HCT116 (cell line): ENCODE data around the gene CFAP126. TPM values are rescaled to one million over a fixed set of nuclear protein-coding genes. Genes with fewer than 3 reads are reported as not detected.
"Not testable (repeated sequence)": the region's sequence is repeated elsewhere in the genome, so short reads cannot be mapped to it uniquely, and the experiment has no call there.

Source experiments
- ATAC-seq: fragments of 200-7000 bp; cut with Tn5 transposase; 2 replicates; pipeline ENCODE4 v1.9.1; 2020; ENCODE audit warnings: mild to moderate bottlenecking, moderate library complexity
- BruUV-seq: library from RNA; stranded (reverse); fragments of 400-500 nt; replicated peaks from 2 replicates; lab custom pipeline; 2021; lab: Mats Ljungman, UMichigan
- CTCF ChIA-PET: fragments of 300-600 bp; sonication (Branson Sonifier 250); formaldehyde crosslinking; loops from one replicate; lab custom pipeline; 2021; ENCODE audit warnings: antibody characterized with exemption; lab: Charles Lee
- POLR2A ChIA-PET: fragments of 300-600, 350-600 bp; sonication (Branson Sonifier 250); formaldehyde crosslinking; loops from one replicate; lab custom pipeline; 2021; ENCODE audit warnings: antibody characterized with exemption; lab: Charles Lee
- RAD21 ChIA-PET, 2 experiments: fragments of 300-600 bp; sonication (Branson Sonifier 250); formaldehyde crosslinking; loops; one replicate each; lab custom pipeline; 2023; ENCODE audit warnings: low total read pairs in 2 of 2; ENCODE audit not compliant: uncharacterized antibody in 2 of 2, unreplicated experiment in 2 of 2, low non-redundant PET in 1 of 2; lab: Charles Lee
- DNase-seq: peaks from one replicate; pipeline ENCODE4 v3.0.0-alpha.2; 2010; ENCODE audit warnings: low read depth, low spot score
- H2AFZ ChIP-seq: fragments of 200-600 bp; shearing (Covaris generic), sonication (generic); 2 replicates; pipeline ENCODE4 v1.6.1; 2017; ENCODE audit warnings: low read depth, mixed run types, mixed read lengths, antibody characterized with exemption, low read length; ENCODE audit not compliant: poor library complexity, severe bottlenecking
- H3K27ac ChIP-seq: 2 replicates; pipeline ENCODE4 v1.5.1; 2012; ENCODE audit warnings: low read depth, low read length
- H3K27me3 ChIP-seq: fragments of 200-600 bp; sonication (generic); 2 replicates; pipeline ENCODE4 v1.6.1; 2016; ENCODE audit warnings: mixed run types, low read length, mixed read lengths; ENCODE audit not compliant: insufficient read depth
- H3K36me3 ChIP-seq, 2 experiments: fragments of 200-500 bp in 1 of 2; fragments of 200-600 bp in 1 of 2; sonication (Bioruptor generic) in 1 of 2; sonication (generic) in 1 of 2; 2 replicates each; pipeline versions ENCODE4 v1.5.1 to v1.6.1; 2014 to 2016; ENCODE audit warnings: low read length in 2 of 2, inconsistent platforms in 1 of 2, mixed read lengths in 1 of 2, mixed run types in 1 of 2; ENCODE audit not compliant: insufficient read depth in 2 of 2, control insufficient read depth in 1 of 2
- H3K4me1 ChIP-seq, 2 experiments: fragments of 200-600 bp in 1 of 2; sonication (generic) in 1 of 2; 2 replicates each; pipeline versions ENCODE4 v1.5.1 to v1.6.1; 2012 to 2017; ENCODE audit warnings: low read length in 2 of 2, inconsistent platforms in 1 of 2, mild to moderate bottlenecking in 1 of 2, mixed read lengths in 1 of 2, mixed run types in 1 of 2, moderate library complexity in 1 of 2; ENCODE audit not compliant: insufficient read depth in 2 of 2, control insufficient read depth in 1 of 2
- H3K4me2 ChIP-seq: fragments of 200-600 bp; sonication (generic); 2 replicates; pipeline ENCODE4 v1.6.1; 2017; ENCODE audit warnings: mixed run types, low read length, mixed read lengths
- H3K4me3 ChIP-seq, 2 experiments: fragments of 200-600 bp in 1 of 2; sonication (generic) in 1 of 2; replicated peaks in 1 of 2; 2 replicates each; pipeline ENCODE4 v1.5.1; 2011 to 2016; ENCODE audit warnings: low read length in 2 of 2, control low read depth in 1 of 2, low read depth in 1 of 2, mild to moderate bottlenecking in 1 of 2, mixed read lengths in 1 of 2, mixed run types in 1 of 2
- H3K79me2 ChIP-seq: fragments of 200-600 bp; sonication (generic); 2 replicates; pipeline ENCODE4 v1.6.1; 2017; ENCODE audit warnings: mild to moderate bottlenecking, mixed run types, low read length, moderate library complexity, mixed read lengths; ENCODE audit not compliant: insufficient read depth
- H3K9ac ChIP-seq: fragments of 200-600 bp; sonication (generic); 2 replicates; pipeline ENCODE4 v1.6.1; 2016; ENCODE audit warnings: low read length, mixed read lengths
- H3K9me2 ChIP-seq: fragments of 200-600 bp; sonication (generic), shearing (Covaris generic); 2 replicates; pipeline ENCODE4 v1.6.1; 2017; ENCODE audit warnings: mixed run types, mild to moderate bottlenecking, moderate library complexity; ENCODE audit not compliant: insufficient read depth
- H3K9me3 ChIP-seq, 2 experiments: fragments of 200-500 bp in 1 of 2; fragments of 200-600 bp in 1 of 2; sonication (Bioruptor generic) in 1 of 2; sonication (generic) in 1 of 2; 2 replicates each; pipeline ENCODE4 v1.6.1; 2014 to 2017; ENCODE audit warnings: low read length in 2 of 2, mixed read lengths in 2 of 2, inconsistent platforms in 1 of 2, low read depth in 1 of 2, mild to moderate bottlenecking in 1 of 2, mixed run types in 1 of 2, moderate library complexity in 1 of 2; ENCODE audit not compliant: control insufficient read depth in 1 of 2, insufficient read depth in 1 of 2
- H4K20me1 ChIP-seq: fragments of 200-600 bp; sonication (generic), shearing (Covaris generic); 2 replicates; pipeline ENCODE4 v1.6.1; 2017; ENCODE audit warnings: mixed run types, mild to moderate bottlenecking, moderate library complexity; ENCODE audit not compliant: insufficient read depth
- ELF1 ChIP-seq: IDR thresholded peaks from 2 replicates; pipeline ENCODE4 v1.6.1; 2012; ENCODE audit warnings: low read depth, borderline replicate concordance
- EZH2phosphoT487 ChIP-seq: fragments of 200-600 bp; IDR thresholded peaks from 2 replicates; pipeline ENCODE4 v1.6.1; 2018; ENCODE audit warnings: antibody characterized with exemption, borderline replicate concordance
- POLR2AphosphoS5 ChIP-seq: IDR thresholded peaks from 2 replicates; pipeline ENCODE4 v1.6.1; 2011; ENCODE audit warnings: mild to moderate bottlenecking, low read depth, low read length, moderate library complexity
- RAD21 ChIP-seq: IDR thresholded peaks from 2 replicates; pipeline ENCODE4 v1.6.1; 2012; ENCODE audit warnings: low read depth, mild to moderate bottlenecking
- TCF7L2 ChIP-seq: IDR thresholded peaks from 2 replicates; pipeline ENCODE4 v1.7.0; 2011; ENCODE audit warnings: borderline replicate concordance, inconsistent platforms; ENCODE audit not compliant: insufficient read depth, insufficient read length; ENCODE audit errors: extremely low read depth
- ZFX ChIP-seq: fragments of 450-650 bp; IDR thresholded peaks from 2 replicates; pipeline ENCODE4 v1.6.1; 2017
- ZNF274 ChIP-seq: fragments of 200-500 bp; sonication (Bioruptor generic); IDR thresholded peaks from 2 replicates; pipeline ENCODE4 v1.6.1; 2014; ENCODE audit warnings: mild to moderate bottlenecking, low read depth, low read length, inconsistent platforms
- intact Hi-C: fragments of 100-400 bp; cut with micrococcal nuclease; formaldehyde crosslinking; loops from 2 replicates; pipeline ENCODE4 v1.10.0; 2022
- total RNA-seq: library from RNA; stranded (reverse); gene quantifications from one replicate; pipeline ENCODE4 v1.2.1, GENCODE V29; 2021; ENCODE audit not compliant: unreplicated experiment

Gene CFAP126
- total RNA-seq, 1 experiment from 2014 or later, result not detected

DNA sequence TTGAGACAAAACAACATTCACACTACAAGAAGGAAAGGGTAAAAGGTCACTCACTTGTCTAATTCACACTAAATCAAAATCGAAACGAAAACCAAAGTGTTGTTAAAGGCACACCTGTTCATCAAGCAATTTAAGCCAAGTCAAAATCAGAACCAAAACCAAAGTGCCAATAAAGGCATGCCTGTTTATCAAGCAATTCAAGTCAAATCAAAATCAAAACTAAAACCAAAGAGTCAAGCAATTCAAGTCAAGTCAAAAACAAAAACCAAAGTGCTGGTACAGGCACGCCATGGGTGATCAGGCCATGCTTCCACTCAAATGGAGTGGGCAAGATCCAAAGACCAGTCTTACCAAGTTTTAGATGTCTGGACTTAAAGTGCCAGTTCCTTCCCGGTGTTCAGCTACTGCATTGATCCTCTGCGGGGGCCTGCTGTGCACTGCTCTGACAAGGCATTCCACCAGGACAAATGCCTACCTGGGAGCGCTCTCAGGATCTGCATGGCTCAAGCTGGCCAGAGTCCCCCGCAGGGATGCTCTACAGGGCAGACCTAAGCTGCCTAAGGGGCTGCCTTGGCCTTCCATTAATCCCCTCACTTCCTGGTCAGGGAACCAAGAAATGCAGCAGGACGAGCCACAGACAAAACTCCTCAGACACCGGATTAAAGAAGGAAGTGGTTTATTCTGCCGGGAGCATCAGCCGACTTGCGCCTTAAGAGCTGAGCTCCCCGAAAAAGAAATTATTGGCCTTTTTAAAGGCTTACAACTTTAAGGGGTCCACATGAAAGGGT lies 42.4 kb upstream of the CFAP126 start:
- H3K27ac ChIP-seq, RAD21 ChIA-PET, H3K79me2 ChIP-seq, H3K9me3 ChIP-seq, H3K4me2 ChIP-seq, H2AFZ ChIP-seq, H3K36me3 ChIP-seq, H3K4me1 ChIP-seq, H4K20me1 ChIP-seq, BruUV-seq, H3K9me2 ChIP-seq, H3K9ac ChIP-seq, H3K4me3 ChIP-seq, DNase-seq, H3K27me3 ChIP-seq, intact Hi-C loops, POLR2A ChIA-PET, ATAC-seq: not testable (repeated sequence)
- CTCF ChIA-PET, result interaction anchor here (1.0 kb wide), 1 partner anchor 184 kb away, joined by 3 read pairs; the partner anchor contains the start of gene TOMM40L

DNA sequence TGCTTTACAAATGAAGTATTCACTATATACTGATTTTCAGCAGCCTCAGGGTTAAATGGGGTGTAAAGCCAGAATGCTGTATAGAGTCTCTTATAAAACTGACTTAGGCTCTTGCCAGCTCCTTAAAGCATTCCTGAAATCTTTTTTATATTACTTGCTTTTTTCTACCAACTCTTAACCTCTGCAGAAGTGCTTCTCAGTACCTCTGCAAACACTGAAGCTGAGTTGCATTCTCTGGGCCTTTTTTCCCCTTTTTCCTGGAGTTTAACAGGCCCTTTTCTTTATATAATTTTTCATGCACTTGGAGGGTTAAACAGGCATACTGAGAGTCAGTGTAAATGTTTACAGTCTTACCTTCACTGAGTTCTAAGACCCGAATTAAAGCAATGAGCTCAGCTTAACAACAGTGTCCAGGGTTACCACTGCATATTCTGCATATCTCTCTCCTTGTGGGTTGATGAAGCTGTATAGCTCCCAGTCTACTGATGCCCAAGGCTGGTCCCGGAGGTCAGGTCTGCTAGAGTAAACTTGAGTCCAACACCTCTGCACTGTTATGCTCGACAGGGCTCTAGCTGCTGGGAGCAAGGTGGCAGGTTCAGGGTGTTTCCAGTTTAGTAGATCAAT lies 40.9 kb upstream of the CFAP126 start:
- no TSS peak for BruUV-seq
- POLR2A ChIA-PET, result no interaction called here
- H3K4me1 ChIP-seq, result no peaks in the 10 kb centered on the region
- DNase-seq, result no peak
- no peaks in the 10 kb centered on the region for H4K20me1 ChIP-seq
- TF ChIP-seq EZH2phosphoT487 (no peak), RAD21 (no peak), ZNF274 (no peak), ZFX (no peak), ELF1 (no peak), POLR2AphosphoS5 (no peak), TCF7L2 (no peak)
- TF ChIP-seq, all 23 proteins: peak for 0
- RAD21 ChIA-PET, result no interaction called here
- CTCF ChIA-PET, result no interaction called here
- Histone ChIP-seq H3K9me2 (no peaks in the 10 kb centered on the region), H2AFZ (no peak overlapping the region), H3K4me2 (no peak overlapping the region), H3K9ac (no peak overlapping the region), H3K9me3 (no peaks in the 10 kb centered on the region), H3K27me3 (no peaks in the 10 kb centered on the region), H3K79me2 (no peaks in the 10 kb centered on the region), H3K27ac (no peak overlapping the region), H3K36me3 (no peaks in the 10 kb centered on the region), H3K4me3 (no peak overlapping the region)
- no peak for ATAC-seq
- intact Hi-C loops, result no loop called here
